G401 (cell line): ENCODE data around the gene CFAP99. TPM values are rescaled to one million over a fixed set of nuclear protein-coding genes. Genes with fewer than 3 reads are reported as not detected.

Experiments
- DNase-seq: peaks from one replicate; pipeline ENCODE4 v3.0.0-alpha.2; 2015; ENCODE audit warnings: low spot score
- in situ Hi-C: cut with HindIII; loops from 2 replicates; pipeline ENCODE4 v1.10.0; 2016; ENCODE audit warnings: low sequenced_read_pairs, mixed read lengths
- total RNA-seq: library from RNA; depleted of rRNA; stranded (reverse); fragments of >200 nt; shearing (Covaris generic); gene quantifications from 2 replicates; pipeline ENCODE4 v1.2.3, GENCODE V29; 2014

The CFAP99 gene
- total RNA-seq, 1 experiment from 2014 or later: not detected

DNA sequence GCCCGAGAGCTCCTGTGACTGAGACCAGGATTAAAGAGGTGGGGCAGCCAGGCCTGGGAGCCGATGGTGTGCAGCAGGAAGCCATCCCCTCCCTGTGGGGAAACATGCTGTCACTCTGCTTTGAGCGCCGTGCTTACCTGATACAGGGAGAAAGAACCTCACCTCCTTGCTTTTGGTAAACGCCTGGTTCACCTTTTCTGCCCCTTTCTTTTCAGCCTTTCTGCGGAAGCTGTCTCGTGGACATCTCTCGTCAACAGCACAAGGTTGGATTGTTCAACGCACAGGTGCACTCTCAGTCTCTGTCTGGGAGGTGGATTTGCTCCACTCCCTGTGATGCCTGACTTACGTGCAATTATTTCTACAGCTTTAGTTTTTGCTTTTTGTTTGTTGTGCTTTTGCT, 12.3 kb upstream of the CFAP99 start:
- peak; percentile 72 for DNase-seq
- in situ Hi-C loops: no loop called here

GRCh38 chr4:2406920-2407319, 11.8 kb upstream of the CFAP99 start:
- DNase-seq: peak; percentile 78
- in situ Hi-C loops: no loop called here

DNA sequence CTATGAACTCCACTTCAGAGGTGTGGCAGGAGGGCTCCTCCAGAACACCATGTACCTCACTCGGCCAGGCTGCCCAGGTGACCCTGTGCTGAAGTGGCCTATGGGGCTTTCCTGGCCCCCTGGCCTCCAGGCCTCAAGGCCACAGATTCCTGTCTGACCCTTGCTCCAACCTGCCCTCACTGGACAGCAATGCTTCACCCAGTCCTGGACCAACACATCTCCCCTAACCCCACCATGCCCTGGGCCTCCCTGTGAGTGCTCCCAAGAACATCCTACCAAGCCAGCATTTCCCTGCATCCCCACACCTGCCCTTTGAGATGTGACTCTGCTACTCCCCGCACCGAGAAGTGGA, 10.8 kb upstream of the CFAP99 start:
- in situ Hi-C loops: no loop called here
- no peak for DNase-seq

DNA sequence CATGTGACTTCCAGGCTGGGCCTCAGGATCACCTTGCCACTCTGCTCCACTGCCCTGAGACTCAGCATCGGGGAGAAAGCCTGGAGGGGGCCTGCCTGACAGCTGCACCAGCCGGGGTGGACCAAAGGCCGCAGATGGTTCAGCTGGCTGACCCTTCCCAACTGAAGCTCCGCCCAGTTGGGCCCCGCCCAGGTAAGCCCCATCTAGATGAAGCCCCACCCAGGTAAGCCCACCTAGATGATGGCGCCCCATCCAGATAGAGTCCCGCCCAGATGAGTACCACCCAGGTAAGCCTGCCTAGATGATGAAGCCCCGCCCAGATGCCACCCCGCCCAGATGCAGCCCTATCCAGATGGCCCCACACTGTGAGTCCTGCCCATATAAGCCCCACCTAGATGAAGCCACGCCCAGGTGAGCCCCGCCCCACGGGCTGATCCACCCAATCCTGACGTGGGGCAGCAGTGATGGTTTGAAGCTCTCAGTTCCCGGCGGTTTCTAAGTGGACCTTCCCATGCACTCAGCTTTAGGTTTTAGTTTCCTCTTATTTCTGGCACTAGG, 10.3 kb upstream of the CFAP99 start:
- peak; percentile 36 for DNase-seq
- in situ Hi-C loops: no loop called here

- in situ Hi-C loops: no loop called here
- DNase-seq: no peak
Measured at GRCh38 chr4:2408976-2409375, 9.8 kb upstream of the CFAP99 start.

- no peak for DNase-seq
- in situ Hi-C loops: no loop called here
Measured at GRCh38 chr4:2409381-2409783, 9.4 kb upstream of the CFAP99 start.

DNA sequence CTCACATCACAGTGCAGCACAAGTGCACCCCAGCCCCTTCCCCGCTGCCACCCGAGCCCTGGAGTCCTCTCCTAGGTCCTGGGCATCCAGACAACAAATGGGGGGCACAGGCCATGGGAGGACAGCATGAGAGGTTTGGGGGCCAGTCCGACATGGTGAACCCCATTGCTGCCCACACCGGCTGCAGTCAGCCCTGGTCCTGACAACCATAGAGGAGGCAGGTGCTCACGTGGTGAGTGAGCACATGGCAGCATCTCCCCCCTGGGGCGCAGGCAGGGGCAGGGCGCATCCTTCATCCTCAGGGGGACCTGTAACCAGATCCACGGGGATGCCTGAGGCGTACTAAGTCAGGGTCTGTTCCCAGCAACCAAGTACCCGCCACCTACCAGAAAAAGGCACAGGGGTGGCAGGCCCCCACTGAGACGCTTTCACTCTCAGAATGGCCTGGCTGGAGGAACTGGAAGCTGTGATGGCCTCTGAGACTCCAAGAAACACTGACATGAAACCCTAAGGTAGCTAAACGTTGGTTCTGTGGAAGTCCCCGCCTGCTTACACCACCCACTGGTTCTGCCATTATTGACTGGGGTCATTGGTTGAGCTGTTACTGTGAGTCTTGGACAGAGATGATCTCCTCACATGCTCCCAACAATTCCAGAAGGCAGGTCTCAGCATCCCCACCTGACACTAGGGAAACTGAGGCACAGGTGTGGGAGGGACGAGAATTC, 6.8 kb upstream of the CFAP99 start:
- no peak for DNase-seq
- in situ Hi-C loops: no loop called here

- in situ Hi-C loops: no loop called here
- no peak for DNase-seq
Measured at GRCh38 chr4:2412534-2412884, 6.2 kb upstream of the CFAP99 start.

DNA sequence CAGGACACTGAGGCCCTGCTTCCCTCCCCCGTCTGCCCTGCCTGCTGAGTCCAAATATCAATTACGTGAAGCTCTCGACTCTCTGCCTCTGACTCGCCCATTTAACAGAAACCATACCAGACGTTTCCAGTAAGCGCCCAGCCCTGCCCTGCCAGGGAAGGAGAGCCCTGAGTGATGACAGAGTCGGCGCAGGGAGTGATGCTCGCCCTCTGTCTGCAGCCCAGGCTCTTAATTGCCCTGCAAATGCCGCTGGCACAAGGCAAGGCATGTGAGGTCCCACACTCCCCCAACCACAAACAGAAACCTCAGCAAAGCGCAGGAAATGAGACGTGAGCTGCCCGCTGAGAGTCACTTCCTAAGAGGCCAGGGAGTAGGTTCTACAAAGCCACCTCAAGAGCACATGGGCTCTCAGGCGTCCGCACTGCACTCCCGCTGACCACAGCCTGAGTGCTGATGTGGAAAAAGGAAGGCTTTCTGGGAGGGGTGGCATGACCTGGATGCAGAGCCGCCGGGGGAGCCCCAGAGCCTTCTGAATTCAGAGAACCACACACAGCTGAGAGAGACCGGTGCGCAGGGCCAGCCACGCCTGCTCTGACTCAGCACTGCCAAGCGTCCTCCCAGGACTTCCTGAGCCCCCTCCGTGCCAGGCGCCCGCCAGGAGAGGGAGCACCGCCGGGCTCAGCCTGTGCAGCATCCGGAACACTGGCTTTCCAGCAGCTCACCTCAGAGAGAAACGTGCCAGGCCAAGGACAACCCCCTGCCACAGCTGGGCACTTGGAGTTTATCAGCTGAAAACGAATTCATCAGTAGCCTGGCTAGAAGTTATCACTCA, 5.7 kb upstream of the CFAP99 start:
- in situ Hi-C loops: no loop called here

GRCh38 chr4:2413821-2414610, 4.7 kb upstream of the CFAP99 start:
- in situ Hi-C loops: no loop called here

More for the DNA sequence above, 5.7 kb upstream of the CFAP99 start:
- peak; percentile 84 for DNase-seq

GRCh38 chr4:2415213-2415612, 3.5 kb upstream of the CFAP99 start:
- DNase-seq: no peak
- in situ Hi-C loops: no loop called here

More at GRCh38 chr4:2413821-2414610, 4.7 kb upstream of the CFAP99 start:
- DNase-seq: no peak

DNA sequence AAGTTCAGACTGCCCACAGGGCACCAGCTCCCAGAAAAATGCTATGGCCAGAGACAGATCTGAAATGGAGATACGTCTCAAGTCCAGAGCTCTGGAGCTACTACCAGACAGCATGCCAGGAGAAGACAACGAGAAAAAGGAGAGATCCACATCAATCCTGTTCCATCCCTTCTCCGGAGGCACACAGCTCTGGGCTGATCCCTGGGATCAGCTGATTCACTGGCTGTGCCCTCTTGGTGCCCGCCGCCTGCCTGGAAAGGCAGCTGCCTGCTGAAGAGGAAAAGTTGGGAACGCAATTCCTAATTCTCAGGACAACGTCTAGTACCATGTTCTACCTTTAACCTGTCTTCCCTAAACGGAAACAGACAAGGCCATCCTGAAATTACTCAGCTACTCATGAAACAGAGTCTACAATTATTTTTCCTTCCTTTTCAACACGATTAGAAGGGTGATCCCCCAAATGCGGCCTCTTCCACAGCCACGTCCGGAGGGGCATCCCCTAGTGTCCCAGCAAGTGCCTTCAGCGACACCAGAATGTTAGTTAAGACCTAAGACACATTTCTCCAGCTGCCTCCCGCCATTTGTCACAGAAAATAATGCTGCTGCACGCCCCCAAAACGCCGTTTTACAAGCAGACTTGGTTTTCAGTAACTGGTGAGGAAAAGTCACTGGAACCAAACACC, 2.7 kb upstream of the CFAP99 start:
- in situ Hi-C loops: no loop called here
- peak; percentile 64 for DNase-seq

DNA sequence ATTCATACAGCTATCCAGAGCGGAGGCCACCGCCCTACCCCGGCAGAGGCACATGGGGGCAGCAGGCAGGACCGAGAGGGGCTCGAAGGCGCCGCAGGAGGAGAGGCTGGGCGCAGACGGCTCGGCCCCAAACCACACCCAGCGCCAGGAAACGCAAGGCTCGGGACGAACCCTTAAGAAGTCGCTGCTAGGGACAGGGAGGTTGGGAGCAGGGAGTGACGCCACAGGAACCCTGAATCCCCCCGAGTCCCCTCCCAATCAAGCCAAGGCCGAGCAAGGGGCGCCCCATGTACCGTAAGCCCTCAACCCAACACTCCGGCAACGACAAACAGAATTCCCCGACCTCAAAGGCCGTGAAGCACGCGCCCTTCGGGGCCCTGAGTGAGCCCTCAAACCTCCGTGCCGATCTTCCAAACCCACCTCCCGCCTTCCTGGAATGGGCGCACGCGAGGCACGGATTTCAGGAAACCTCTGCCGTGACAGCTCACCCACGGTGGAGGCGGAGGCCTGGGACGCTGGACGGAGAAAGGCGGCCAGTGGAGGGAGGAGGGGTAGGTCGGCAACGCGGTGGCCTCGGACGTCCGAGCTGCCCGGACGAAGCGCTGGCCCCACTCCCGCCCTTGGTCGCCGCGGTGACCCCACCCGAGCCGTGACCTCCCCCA, 2.1 kb upstream of the CFAP99 start:
- in situ Hi-C loops: no loop called here
- peak; percentile 54 for DNase-seq

DNA sequence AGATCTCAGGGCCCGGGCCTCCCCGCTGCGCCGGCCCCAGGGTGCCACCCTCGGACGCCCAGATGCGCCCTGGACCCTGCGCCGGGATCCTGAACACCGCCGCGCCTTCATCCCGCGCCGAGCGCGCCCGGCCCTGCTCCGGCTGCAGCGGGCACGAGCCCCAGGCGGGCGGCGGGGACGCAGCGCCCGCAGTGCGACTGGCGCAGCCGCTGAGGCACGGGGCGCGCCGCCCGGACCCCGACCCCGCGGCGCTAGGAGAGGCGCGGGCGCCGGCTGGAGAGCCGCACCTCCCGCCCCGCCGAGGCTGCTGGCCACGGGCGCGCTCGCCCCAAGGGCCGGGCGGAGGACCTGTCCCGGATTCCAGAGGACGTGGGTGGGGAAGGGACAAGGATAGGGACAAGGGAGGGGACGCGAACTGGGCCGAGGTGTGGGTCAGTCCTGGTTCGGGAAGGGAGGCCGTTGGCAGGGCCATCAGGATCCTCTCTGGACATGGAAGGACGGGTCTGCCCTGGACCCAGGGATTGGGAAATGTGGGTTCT, 1.5 kb upstream of the CFAP99 start:
- in situ Hi-C loops: no loop called here
- no peak for DNase-seq

DNA sequence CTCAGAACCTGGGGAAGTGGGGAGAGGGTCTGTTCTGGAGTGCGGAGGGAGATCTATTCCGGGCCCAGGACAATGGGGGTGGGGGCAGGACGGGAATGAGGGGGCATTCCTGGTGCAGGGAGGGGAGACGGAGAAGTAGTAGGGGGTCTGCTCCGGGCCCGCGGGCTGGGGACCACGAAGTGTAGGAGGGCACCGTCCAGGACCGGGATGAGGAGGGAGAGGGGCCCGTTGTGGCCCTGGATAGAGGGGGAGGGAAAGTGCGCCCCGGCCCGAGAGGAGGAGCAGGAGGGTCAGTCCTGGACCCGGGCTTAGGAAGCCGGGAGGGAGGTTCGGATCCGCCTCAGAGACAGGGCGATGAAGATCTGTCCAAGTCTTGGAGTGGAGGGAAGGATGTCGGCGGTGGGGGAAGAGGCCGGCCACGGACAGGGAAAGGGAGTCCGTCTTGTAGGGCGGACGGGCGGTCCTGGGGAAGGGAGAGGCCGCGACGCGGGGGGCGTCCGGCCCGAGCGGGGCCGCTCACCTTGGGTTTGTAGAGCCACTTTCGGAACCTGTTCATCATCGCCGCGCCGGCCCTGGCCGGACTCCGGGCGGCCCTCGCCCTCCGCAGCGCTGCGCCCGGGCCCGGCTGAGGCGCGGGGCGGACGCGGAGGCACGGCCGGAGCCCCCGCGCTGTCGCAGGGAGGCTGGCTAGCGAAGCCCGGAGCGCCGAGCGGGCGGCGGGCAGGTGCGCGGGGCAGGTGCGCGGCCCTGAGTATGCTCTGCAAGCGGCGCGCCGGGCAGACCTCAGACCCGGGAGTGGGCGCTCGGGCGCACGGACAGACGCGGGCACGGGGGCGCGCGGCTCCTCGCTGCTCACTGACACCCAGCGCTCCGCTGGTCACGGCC, 748 bp upstream of the CFAP99 start, which contains the start of gene ZFYVE28:
Gene ZFYVE28 (minus strand): TSS at position 881 of the 885 bp plus-strand sequence. CDS start 322 bp downstream, at position 559.
- DNase-seq: peak; percentile 39
- in situ Hi-C loops: no loop called here

- in situ Hi-C loops: no loop called here
- DNase-seq: no peak
Measured at GRCh38 chr4:2419814-2420213, 1.1 kb downstream of the CFAP99 start.

DNA sequence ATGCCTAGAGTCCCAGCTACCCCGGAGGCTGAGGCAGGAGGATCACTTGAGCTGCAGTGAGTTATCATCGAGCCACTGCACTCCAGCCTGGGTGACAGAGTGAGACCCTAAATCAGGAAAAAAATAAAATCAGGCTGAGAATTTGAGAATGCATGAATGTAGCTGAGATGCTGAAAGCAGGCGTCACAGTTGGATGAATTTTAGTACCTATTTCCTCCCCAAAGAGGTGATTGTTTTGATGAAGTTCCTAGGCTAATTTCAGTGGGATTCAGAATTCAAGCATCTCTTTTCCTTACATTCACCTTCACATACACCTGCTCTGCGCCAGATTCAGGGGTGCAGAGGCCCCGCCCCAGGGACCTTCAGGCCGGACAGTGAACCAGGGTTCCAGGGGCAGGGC, 3.2 kb downstream of the CFAP99 start:
- DNase-seq: no peak
- in situ Hi-C loops: no loop called here
